NOMO-1 treated with dmso at 0.1 percent for 144 hours (cell line): Measurements from ENCODE around the gene CEPT1.
"Not testable (repeated sequence)": the region's sequence is repeated elsewhere in the genome, so short reads cannot be mapped to it uniquely, and the experiment has no call there.

Experiments used
- DNase-seq: peaks from one replicate; lab custom pipeline; 2025; ENCODE audit not compliant: unreplicated experiment; lab: John Stamatoyannopoulos, UW

The CEPT1 gene

GRCh38 chr1:111208921-111209320 lies 68.9 kb downstream of the CEPT1 start:
- no peak for DNase-seq

- DNase-seq, result no peak
These were observed 69.6 kb downstream of the CEPT1 start for GRCh38 chr1:111209622-111210021.

DNA sequence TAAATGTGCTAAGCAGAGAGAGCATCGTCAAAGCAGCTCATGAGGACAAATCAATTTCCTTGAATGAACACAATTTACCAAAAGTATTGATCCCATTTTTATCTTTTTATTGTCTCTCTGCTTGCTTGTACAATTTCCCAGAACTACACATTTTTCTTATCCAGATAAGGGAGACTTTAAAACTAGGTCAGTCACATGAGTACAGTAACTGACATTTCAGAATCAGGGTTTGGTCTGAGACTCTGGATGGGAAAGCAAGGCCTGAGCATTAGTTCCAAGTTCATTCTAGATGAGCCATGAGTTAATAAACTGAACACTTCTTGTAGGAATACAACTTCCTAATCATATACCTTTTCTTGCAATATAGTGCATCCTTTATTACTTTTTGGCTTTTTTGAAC lies 71.9 kb downstream of the CEPT1 start:
- no peak for DNase-seq

DNA sequence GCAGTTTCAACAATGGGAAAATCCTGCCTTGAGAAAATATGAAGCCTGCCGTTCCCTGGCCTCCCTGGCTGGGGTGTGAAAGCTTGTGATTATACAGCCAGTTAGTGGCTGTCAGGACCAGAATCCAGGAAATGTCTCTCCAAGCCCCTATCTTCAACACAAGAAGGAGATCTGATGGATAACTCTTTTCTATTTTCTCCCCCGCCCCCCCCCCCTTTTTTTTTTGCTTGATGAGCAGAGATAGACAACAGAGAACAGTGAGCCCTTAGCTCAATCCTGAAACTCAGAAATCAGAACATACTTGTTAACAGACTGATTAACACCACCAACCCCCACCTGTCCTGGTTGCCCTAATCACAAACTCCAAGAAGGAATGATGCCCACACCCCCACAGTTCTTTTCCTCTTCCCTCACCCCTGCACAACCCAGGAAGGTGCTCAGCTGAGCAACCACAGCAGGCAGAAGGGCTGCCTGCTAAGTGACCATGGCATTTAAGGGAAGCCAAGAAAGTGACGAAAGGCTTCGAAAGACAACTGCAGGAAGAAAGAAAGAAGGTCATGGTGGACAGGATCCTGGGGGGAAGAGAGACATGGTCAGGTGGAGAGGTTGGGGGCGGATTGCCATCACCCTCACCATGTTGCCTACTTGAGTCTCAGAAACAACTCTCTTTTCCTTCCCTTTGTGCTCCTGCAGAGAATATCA lies 72.8 kb downstream of the CEPT1 start:
- DNase-seq, result no peak

DNA sequence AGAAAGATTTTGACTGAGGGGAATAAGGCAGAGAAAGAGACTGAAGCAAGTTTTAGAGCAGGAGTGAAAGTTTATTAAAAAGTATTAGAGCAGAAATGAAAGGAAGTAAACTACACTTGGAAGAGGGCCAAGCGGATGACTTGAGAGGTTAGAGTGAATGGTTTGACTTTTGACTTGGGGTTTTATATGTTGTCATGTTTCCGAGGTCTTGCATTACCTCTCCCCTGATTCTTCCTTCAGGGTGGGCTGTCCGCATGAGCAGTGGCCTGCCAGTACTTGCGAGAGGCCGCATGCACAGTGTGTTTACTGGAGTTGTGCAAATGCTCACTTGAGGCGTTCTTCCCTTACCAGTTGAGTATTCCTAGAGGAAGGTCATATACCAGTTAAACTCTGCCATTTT lies 73.4 kb downstream of the CEPT1 start:
- no peak for DNase-seq

DNA sequence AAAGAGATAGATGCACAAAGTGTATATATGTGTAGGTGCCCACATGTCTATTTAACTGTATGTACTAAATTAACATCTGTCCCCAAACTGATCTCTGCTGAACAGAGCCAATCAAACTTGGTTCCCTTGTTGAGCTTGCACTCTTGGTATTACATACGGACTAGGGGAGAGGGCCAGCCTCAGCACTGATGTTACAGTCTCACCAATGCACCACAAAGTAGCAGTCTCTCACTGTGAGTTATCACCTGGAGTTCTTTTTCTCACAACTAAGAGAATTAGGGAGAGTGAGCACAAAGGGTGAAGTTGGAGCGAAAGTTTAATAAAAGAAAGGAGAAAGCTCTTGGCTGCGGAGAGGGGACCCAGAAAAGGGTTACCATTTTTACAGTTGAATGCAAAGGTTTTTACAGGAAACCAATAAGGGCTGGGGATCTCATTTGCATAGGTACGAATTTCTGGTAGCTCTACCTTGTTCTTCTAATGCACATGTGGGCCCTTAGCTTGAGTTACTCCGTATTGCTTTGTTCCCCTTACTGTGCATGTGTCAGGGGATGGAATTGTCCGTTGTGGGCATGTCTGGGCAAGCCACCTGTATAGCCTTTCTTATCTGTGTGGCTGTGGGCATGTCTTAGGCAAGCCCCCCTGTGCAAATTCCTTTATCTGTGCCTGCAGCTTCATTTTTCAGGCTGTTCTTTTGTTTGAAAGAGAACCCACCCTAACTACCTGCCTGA lies 74.2 kb downstream of the CEPT1 start:
- peak; percentile 14 for DNase-seq

GRCh38 chr1:111214884-111215283 lies 74.9 kb downstream of the CEPT1 start:
- no peak for DNase-seq

DNA sequence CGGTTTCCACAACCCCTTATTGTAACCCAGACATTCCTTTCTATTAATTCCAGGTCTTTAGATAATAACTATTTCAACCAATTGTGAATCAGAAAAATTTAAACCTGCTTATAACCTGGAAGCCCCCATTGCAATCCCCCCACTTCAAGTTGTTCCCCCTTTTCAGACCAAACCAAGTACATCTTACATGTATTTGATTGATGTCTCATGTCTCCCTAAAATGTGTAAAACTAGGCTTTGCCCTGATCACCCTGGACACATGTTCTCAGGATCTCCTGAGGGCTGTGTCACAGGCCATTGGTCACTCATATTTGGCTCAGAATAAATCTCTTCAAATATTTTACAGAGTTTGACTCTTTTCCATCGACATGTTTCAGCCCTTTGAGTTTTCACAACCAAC lies 75.3 kb downstream of the CEPT1 start:
- DNase-seq, result not testable (repeated sequence)

DNA sequence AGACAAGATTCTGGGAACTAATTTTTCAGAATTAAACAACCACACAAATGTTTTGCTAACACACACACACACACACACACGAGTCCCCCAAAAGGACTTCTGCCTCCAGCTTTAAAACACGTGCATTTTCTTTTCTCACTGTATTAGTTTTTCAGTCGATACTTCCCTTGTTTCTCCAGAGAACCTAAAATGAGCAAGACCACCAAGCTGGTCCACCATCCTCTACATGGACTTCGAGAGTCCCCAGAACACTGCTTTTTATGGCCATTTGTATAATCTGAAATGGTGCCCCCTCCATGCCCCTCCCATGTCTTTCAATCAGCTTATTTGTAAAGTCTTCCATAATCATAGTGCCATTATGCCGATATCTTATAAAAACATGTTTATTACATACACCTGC lies 76.7 kb downstream of the CEPT1 start:
- no peak for DNase-seq

DNA sequence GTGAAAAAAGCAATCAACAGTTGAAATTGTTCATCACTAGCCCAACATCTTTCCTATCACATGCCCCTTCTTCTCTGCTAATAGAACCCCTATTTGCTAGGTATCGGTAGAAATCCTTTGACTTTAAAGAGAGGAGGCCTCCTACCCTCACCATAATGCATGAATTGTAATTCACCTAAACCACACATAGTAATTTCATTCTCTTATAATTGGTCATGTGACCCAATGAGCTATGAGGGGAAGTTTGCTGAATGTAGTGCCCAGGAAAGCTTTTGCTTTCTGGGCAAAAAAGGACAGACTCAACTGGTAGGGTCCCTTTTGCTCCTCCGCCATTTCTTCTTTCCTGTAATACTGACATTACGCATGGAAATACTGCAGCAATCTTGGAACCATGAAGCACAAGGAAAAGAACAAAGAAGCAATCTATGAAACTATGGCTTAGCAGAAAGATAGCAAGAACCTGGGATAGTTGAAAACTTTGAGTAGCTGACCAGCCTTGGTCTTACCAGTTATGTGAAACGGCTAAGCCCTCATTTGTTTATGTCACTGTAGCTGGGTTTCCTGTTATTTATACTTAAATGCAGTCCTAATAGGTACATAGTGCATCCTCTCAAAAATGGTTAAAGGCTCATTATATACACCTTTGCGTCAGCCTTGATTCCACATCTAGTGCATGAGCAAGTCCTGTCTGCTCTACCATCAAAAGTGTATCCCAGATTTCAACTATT lies 77.3 kb downstream of the CEPT1 start:
- DNase-seq, result no peak

GRCh38 chr1:111218701-111219556 lies 78.9 kb downstream of the CEPT1 start:
- DNase-seq, result no peak

GRCh38 chr1:111219557-111220286 lies 79.7 kb downstream of the CEPT1 start:
- DNase-seq, result peak; percentile 88

DNA sequence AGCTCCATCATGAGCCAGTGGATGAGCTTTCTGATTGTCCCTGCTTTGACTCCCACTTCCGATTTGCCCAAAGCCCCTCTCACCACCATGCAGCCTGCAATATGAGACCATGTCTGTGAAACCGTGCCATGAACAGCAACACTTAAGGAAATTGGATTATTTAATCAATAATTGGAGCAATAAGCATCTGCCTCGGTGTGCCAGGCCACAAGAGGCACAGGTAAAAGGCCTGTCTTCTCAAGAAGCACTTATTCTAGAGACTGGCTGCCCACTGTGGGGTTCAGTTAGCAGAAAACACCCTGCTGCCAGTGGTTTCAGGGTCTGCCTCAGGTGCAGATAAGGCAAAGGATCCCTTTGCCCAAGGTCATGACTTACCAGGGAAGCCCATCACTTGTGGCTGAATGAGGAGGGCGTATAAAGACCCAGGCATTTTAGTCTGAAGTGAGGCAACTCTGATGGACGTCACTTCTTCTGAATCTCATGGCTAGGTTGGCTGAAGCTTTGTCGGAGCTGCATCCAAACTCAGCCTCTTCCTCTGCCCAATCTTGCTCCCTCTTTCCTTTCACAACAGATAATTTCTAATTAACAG lies 80.4 kb downstream of the CEPT1 start:
- no peak for DNase-seq

GRCh38 chr1:111221276-111221632 lies 81.2 kb downstream of the CEPT1 start:
- DNase-seq, result no peak

GRCh38 chr1:111221633-111222291 lies 81.7 kb downstream of the CEPT1 start:
- DNase-seq, result peak; percentile 72

DNA sequence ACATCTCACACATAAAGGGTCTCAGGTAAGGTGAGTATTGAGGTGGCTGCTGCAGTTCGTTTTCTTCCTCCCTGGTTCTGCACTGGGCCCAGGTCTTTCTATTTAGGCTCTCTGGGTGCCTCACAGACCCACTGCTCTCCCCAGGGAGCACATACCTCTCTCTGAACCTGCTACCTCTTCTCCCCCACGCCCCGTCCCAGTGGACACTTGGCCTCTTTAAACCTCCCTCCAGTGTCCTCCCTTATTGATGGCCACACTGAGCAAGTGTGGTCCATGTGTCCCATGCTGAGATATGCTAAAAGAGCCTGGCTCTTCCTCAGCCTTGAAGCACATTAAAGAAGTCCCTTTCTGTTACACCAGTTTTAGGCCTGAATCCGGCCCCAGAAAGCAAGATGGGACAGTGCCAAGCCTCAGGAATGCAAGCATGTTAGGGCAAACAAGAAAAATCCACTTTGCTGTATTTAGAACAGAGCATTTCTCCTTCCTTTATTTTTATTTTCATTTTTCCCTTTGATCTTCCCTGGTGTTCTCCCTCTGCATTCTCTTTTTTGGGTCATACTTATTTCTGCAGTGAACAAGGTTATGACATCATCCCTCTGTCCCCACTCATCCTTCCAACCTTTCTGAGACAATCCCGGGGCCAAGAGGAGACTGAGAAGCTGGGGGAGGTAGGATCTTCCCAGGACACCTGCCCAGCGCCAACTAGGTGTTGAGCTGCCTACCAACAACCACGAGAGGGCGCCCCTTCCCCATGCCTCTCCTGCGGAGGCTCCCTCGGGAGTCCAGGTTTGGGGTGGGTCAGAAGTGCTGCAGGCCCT lies 82.5 kb downstream of the CEPT1 start:
- peak; percentile 13 for DNase-seq

- DNase-seq, result no peak
These were observed 83.2 kb downstream of the CEPT1 start for GRCh38 chr1:111223126-111223685.

- DNase-seq, result no peak
These were observed 85.1 kb downstream of the CEPT1 start for GRCh38 chr1:111225091-111225490.
